KOPT-K1 (cell line): ENCODE results near the gene COL4A5.
"Not testable (repeated sequence)": the region's sequence is repeated elsewhere in the genome, so short reads cannot be mapped to it uniquely, and the experiment has no call there.

Source experiments
- H3K27ac ChIP-seq: fragments of 200-600 bp; sonication (generic); 2 replicates; pipeline ENCODE4 v1.5.1; 2016; ENCODE audit warnings: antibody characterized with exemption, mild to moderate bottlenecking, low read depth, low read length; ENCODE audit not compliant: poor library complexity, severe bottlenecking
- H3K36me3 ChIP-seq: fragments of 200-600 bp; sonication (generic); 2 replicates; pipeline ENCODE4 v1.5.1; 2017; ENCODE audit warnings: antibody characterized with exemption, mild to moderate bottlenecking, low read length, moderate library complexity; ENCODE audit not compliant: insufficient read depth
- H3K9me3 ChIP-seq: fragments of 200-600 bp; sonication (generic); 2 replicates; pipeline ENCODE4 v1.5.1; 2017; ENCODE audit warnings: antibody characterized with exemption, low read length, mild to moderate bottlenecking; ENCODE audit not compliant: insufficient read depth, poor library complexity, severe bottlenecking

Gene COL4A5

GRCh38 chrX:108439426-108439942 is at the start of gene COL4A5:
Gene COL4A5, plus strand, starts transcription at chrX:108439838. Its CDS starts 288 bp downstream, at chrX:108440126.
- no peaks in the 10 kb centered on the region for H3K36me3 ChIP-seq
- no peaks in the 10 kb centered on the region for H3K9me3 ChIP-seq
- no peak within 1 kb of the TSS for H3K27ac ChIP-seq

DNA sequence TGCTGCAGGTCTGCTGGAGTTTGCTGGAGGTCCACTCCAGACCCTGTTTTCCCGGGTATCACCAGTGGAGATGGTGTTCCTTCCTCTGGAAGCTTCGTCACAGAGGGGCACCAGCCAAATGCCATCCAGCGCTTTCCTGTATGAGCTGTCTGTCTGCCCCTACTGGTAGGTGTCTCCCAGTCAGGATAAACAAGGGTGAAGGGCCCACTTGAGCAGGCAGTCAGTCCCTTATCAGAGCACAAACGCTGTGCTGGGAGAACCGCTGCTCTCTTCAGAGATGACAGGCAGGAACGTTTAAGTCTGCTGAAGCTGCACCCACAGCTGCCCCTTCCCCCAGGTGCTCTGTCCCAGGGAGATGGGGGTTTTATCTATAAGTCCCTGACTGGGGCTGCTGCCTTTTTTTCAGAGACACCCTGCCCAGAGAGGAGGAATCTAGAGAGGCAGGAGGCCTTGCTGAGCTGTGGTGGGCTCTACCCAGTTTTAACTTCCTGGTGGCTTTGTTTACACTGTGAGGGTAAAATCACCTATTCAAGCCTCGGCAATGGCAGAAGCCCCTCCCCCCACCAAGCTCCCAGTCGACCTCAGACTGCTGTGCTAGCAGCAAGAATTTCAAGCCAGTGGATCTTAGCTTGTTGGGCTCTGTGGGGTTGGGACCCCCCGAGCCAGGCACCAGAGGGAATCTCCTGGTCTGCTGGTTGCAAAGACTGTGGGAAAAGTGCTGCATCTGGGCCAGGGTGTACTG is 48.5 kb upstream of the COL4A5 start:
- not testable (repeated sequence) for H3K27ac ChIP-seq, H3K36me3 ChIP-seq, H3K9me3 ChIP-seq

DNA sequence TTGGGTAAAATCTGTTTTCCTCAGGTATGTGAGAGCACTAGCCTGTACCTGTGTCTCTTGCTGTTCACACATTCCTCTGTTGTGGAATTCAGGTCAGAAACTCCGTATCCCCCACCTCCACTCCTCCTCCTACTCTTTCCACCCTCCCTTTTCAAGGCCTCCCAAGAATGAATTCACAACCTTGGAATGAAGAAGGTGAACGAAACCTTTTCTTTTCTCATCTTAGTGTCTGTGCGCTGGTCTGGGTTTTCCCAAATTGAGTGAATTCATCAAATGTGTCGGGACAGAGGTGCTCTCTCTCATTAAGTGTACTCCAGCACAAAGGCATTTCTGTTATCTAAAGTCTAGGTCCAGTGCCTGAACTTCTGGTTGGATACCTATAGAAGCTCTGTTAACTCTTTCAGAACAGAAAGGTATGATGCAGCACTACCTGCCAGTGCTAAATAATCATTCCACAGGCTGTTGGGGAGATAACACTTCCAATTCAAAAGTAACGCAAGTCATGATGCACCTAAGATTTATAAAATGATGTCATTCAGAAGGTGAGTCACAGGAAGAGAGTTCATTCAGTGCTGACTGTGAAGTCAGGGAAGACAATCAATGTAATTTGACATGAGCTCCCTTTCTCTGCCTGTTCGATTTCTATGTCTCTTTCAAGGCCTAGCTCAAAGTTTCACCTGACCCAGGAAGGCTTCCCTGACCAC is 43.3 kb upstream of the COL4A5 start:
- Histone ChIP-seq H3K9me3 (no peaks in the 10 kb centered on the region), H3K36me3 (no peaks in the 10 kb centered on the region), H3K27ac (no peak overlapping the region)

- no peak overlapping the region for H3K27ac ChIP-seq
Observed at GRCh38 chrX:108396986-108397385, 42.7 kb upstream of the COL4A5 start.

DNA sequence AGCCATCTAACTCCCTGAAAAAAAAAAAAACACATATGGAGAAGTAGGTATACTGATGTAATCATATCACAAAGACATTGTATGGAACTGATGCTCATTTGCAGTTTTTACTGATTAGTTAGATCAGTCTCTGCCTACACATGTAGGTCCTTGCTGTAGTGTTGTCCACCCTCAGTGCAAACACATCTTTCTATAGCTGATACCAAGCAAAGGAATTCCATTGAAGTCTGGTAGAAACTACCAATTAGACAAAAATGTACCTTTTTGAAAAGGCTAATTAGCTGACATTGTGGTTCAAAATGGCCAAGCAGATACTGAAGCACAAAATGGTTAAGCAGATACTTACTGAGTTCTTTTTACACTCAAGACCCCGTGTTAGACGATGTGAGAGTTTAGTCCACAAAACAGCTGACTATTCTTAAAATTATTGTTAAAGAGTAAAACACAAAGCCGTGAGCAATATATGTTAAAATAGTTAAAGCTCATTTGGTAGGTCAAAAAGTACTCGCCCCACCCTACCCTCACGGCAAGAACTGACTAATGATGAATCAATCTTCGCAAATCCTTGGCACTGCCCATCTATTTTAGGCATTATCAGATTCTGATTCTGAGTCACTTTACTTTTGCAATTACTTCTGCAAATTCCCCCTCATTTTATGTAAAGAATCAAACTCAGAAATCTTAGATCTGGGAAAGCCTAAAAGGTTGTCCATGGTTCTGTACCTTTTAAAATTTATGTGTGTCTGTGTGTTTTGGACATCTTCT is 41.8 kb upstream of the COL4A5 start:
- no peaks in the 10 kb centered on the region for H3K36me3 ChIP-seq
- no peaks in the 10 kb centered on the region for H3K9me3 ChIP-seq
- H3K27ac ChIP-seq, result no peak overlapping the region

More at GRCh38 chrX:108396986-108397385, 42.7 kb upstream of the COL4A5 start:
- Histone ChIP-seq H3K9me3 (no peaks in the 10 kb centered on the region), H3K36me3 (no peaks in the 10 kb centered on the region)

DNA sequence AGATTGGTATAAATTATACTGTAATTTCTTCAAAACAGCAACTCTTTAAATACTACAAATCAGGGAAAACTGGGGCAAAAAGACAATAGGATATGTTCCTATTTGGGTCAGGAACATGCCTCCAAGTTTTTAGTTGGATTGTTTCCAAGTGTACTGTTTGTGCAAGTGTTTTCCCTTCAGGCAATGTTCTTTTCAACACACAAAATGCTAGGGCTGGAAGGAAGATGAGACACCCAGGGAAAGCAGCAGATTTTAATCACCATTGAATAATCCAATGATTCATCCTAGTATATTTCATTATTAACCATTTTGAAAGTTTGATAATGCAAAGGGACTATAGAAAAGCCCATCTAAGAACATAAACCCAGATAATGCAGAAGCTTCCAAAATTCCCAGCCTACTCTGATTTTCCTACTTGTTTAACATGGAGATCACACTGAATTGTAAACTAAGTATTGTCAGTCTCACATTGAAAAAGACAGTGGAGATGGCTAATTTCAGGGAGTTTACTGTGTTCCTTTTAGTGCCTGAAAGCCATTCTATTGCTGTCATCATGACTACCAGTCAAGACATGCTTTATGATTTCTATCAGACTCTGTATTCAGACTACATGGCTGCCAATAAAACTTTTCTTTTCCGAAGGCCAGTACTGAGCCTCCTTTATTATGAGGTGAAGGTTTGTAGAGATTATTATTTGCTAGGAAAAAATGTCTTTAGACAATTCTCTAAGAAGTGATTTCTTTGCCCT is 40.0 kb upstream of the COL4A5 start:
- no peak overlapping the region for H3K27ac ChIP-seq
- H3K36me3 ChIP-seq, result no peaks in the 10 kb centered on the region
- H3K9me3 ChIP-seq, result no peaks in the 10 kb centered on the region

GRCh38 chrX:108412783-108413182 is 26.9 kb upstream of the COL4A5 start:
- Histone ChIP-seq H3K27ac (no peak overlapping the region), H3K36me3 (no peaks in the 10 kb centered on the region)

DNA sequence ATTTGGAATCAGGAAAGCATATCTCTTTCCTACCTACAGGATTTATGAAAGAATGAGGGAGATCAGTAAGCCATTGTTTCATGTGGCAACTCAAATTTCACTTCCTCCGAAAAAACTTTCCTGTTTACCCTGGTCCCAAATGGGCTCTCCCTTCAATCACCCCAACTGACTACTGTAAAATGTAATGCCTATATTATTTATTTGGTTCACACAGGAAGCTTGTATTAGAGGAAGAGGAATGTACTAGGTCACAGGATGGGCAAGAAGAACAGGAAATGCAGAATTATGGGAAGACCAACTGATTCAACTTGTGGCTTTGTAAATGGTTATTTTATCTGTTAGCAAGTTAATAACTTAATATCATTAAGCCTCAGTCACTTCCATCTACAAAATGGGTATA is 24.5 kb upstream of the COL4A5 start:
- H3K36me3 ChIP-seq, result no peaks in the 10 kb centered on the region
- no peak overlapping the region for H3K27ac ChIP-seq
- H3K9me3 ChIP-seq, result no peaks in the 10 kb centered on the region

More at GRCh38 chrX:108412783-108413182, 26.9 kb upstream of the COL4A5 start:
- H3K9me3 ChIP-seq, result no peaks in the 10 kb centered on the region

DNA sequence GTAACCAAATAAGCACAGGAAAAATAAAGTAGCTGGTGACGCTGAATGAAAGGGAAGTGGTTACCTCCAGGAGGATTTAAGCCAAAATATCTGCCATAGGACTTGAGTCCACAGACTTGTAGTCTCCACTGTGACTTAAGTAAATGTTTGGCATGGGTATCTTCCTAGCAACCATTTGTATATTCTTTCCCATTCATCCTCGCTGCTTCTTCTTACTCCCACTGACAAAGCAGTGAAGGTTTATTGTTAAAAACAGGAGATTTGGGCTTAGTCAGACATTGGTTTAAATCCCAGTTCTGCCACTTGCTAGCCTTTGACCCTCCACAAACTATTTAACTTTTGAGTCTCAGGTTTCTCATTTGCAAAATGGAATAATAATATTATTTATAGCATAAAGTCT is 23.7 kb upstream of the COL4A5 start:
- H3K36me3 ChIP-seq, result no peaks in the 10 kb centered on the region
- H3K9me3 ChIP-seq, result no peaks in the 10 kb centered on the region
- no peak overlapping the region for H3K27ac ChIP-seq

- Histone ChIP-seq H3K36me3 (no peaks in the 10 kb centered on the region), H3K27ac (no peak overlapping the region), H3K9me3 (no peaks in the 10 kb centered on the region)
Observed at GRCh38 chrX:108417257-108417656, 22.4 kb upstream of the COL4A5 start.

- Histone ChIP-seq H3K36me3 (no peaks in the 10 kb centered on the region), H3K9me3 (no peaks in the 10 kb centered on the region), H3K27ac (no peak overlapping the region)
Observed at GRCh38 chrX:108419401-108419800, 20.2 kb upstream of the COL4A5 start.

- H3K9me3 ChIP-seq, result no peaks in the 10 kb centered on the region
- no peak overlapping the region for H3K27ac ChIP-seq
- no peaks in the 10 kb centered on the region for H3K36me3 ChIP-seq
Observed at GRCh38 chrX:108420481-108420880, 19.2 kb upstream of the COL4A5 start.

GRCh38 chrX:108426262-108426661 is 13.4 kb upstream of the COL4A5 start:
- H3K36me3 ChIP-seq, result no peaks in the 10 kb centered on the region
- no peaks in the 10 kb centered on the region for H3K9me3 ChIP-seq
- H3K27ac ChIP-seq, result no peak overlapping the region

- no peaks in the 10 kb centered on the region for H3K9me3 ChIP-seq
- H3K36me3 ChIP-seq, result no peaks in the 10 kb centered on the region
- no peak overlapping the region for H3K27ac ChIP-seq
Observed at GRCh38 chrX:108435261-108435660, 4.4 kb upstream of the COL4A5 start.
